ENCODE results near the gene HES7.

- TF ChIP-seq CTCF (IDR thresholded peaks at IDR 0.05), result no peak
- no peak for TF ChIP-seq ZFX (IDR thresholded peaks at IDR 0.05; ENCODE audit: borderline replicate concordance)
These were observed 49.4 kb upstream of the HES7 start for GRCh38 chr17:8173056-8173870.

Measured in 22Rv1 (cell line).